ENCODE measurements around the gene RNF182.

GRCh38 chr6:13903364-13903763 is 21.4 kb upstream of the RNF182 start:
- no peak for TF ChIP-seq EZH2 (IDR thresholded peaks at IDR 0.05)
- no peak for TF ChIP-seq POLR2AphosphoS5 (IDR thresholded peaks at IDR 0.05; ENCODE audit: borderline replicate concordance, low read depth, low read length)
